ENCODE results near the gene EDC3. TPM values are rescaled to one million over a fixed set of nuclear protein-coding genes. Genes with fewer than 3 reads are reported as not detected.
"Not testable (repeated sequence)": the region's sequence is repeated elsewhere in the genome, so short reads cannot be mapped to it uniquely, and the experiment has no call there.

The EDC3 gene
- total and polyA plus RNA-seq, 8 donors: 27.9 to 43.6 (median 36.7) TPM

DNA sequence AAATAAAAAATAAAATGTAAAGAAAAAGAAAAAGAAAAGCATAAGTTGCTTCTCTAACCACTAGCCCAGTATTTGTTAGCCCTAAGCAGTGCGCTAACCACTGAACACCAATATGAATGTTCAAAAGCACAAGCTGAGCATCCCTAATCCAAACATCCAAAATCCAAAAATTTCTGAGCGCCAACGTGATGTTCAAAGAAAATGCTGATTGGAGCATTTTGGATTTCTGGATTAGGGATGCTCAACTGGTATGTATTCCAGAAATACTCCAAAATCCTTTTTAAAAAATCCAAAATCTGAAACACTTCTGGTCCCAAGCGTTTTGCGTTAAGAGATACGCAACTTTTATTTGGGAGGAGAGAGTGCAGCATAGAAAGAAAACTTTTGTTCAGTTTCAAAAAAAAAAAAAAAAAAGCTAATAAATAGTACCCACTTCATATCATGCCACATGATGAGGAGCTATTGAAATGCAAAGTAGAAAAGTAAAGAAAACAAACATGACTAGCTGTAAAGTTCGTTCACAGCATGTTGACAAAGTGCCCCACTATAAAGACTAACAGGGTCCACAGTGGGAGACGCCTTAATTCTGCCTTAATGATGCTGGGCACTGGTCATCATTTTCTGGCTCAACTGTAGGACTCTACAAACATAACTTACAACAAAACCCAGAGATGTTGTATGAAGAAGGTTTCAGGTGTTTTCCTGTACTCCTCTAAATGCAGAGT is 32.4 kb downstream of the EDC3 start:
- TF ChIP-seq, protein P1, sequence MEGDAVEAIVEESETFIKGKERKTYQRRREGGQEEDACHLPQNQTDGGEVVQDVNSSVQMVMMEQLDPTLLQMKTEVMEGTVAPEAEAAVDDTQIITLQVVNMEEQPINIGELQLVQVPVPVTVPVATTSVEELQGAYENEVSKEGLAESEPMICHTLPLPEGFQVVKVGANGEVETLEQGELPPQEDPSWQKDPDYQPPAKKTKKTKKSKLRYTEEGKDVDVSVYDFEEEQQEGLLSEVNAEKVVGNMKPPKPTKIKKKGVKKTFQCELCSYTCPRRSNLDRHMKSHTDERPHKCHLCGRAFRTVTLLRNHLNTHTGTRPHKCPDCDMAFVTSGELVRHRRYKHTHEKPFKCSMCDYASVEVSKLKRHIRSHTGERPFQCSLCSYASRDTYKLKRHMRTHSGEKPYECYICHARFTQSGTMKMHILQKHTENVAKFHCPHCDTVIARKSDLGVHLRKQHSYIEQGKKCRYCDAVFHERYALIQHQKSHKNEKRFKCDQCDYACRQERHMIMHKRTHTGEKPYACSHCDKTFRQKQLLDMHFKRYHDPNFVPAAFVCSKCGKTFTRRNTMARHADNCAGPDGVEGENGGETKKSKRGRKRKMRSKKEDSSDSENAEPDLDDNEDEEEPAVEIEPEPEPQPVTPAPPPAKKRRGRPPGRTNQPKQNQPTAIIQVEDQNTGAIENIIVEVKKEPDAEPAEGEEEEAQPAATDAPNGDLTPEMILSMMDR (IDR thresholded peaks at IDR 0.05): no peak
- no peak for ATAC-seq
- peaks cover 16 to 32% of the 10 kb centered on the region in 2 donors for H3K4me1 ChIP-seq
- H3K27me3 ChIP-seq: no peaks in the 10 kb centered on the region
- peak overlapping the region; percentile 30 to 65 for H3K27ac ChIP-seq
- no peak for DNase-seq
- intact Hi-C loops (cut with DNase I): no loop called here
- no peaks in the 10 kb centered on the region for H3K9me3 ChIP-seq
- H3K4me3 ChIP-seq: no peak overlapping the region
- H3K36me3 ChIP-seq: no peaks in the 10 kb centered on the region

GRCh38 chr15:74662064-74662860 is 33.6 kb downstream of the EDC3 start:
- Histone ChIP-seq H3K36me3 (no peaks in the 10 kb centered on the region), H3K9me3 (no peaks in the 10 kb centered on the region), H3K4me3 (no peak overlapping the region), H3K4me1 (peaks cover 16 to 36% of the 10 kb centered on the region in 2 donors), H3K27me3 (no peaks in the 10 kb centered on the region), H3K27ac (no peak overlapping the region)
- DNase-seq (no peak), ATAC-seq (no peak)
- intact Hi-C loops (cut with DNase I): no loop called here
- TF ChIP-seq, protein P1 (IDR thresholded peaks at IDR 0.05): no peak

GRCh38 chr15:74661280-74661679 is 34.5 kb downstream of the EDC3 start:
- DNase-seq; ATAC-seq; H3K9me3 ChIP-seq; H3K36me3 ChIP-seq; intact Hi-C loops (cut with DNase I); H3K27me3 ChIP-seq; H3K27ac ChIP-seq; H3K4me3 ChIP-seq: not testable (repeated sequence)
- H3K4me1 ChIP-seq: peaks cover 16 to 36% of the 10 kb centered on the region in 2 donors

GRCh38 chr15:74657846-74658245 is 38.0 kb downstream of the EDC3 start:
- peaks cover 14 to 26% of the 10 kb centered on the region in 2 donors for H3K4me1 ChIP-seq

GRCh38 chr15:74656935-74657535 is 38.8 kb downstream of the EDC3 start:
- Histone ChIP-seq H3K36me3 (peaks cover 0 to 8% of the 10 kb centered on the region in 2 donors), H3K4me1 (peaks cover 14 to 21% of the 10 kb centered on the region in 2 donors), H3K4me3 (no peak overlapping the region), H3K9me3 (no peaks in the 10 kb centered on the region), H3K27me3 (no peaks in the 10 kb centered on the region), H3K27ac (no peak overlapping the region)
- TF ChIP-seq, protein P1 (IDR thresholded peaks at IDR 0.05): no peak
- no peak for ATAC-seq
- no peak for DNase-seq
- intact Hi-C loops (cut with DNase I): no loop called here

More at GRCh38 chr15:74657846-74658245, 38.0 kb downstream of the EDC3 start:
- H3K9me3 ChIP-seq: no peaks in the 10 kb centered on the region
- ATAC-seq (peak; percentile 29), DNase-seq (no peak)
- H3K27ac ChIP-seq: no peak overlapping the region
- intact Hi-C loops (cut with DNase I): no loop called here
- H3K27me3 ChIP-seq: no peaks in the 10 kb centered on the region
- peaks cover 0 to 4% of the 10 kb centered on the region in 2 donors for H3K36me3 ChIP-seq
- H3K4me3 ChIP-seq: no peak overlapping the region
- TF ChIP-seq, protein P1 (IDR thresholded peaks at IDR 0.05): no peak

Measured in left lung (tissue), 10 donors.